Measurements from ENCODE around the gene PARVA.

DNA sequence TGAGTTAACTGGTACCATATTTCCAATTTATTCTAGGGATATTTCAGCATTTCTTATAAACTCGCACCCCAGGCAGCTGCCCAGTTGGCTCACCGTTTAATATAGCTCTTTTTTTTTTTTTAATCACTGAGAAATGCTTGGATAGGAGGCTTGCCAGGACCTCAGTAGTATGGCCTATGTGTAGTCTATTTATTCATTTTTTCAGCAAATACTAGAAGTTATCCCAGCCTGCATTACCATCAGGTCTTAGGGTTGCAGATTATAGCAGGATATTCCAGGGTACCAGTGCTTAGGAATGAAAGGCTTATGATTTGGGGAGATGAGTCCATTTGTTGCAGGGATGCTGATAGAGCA is 26.6 kb downstream of the PARVA start:
- TF ChIP-seq, protein P1, sequence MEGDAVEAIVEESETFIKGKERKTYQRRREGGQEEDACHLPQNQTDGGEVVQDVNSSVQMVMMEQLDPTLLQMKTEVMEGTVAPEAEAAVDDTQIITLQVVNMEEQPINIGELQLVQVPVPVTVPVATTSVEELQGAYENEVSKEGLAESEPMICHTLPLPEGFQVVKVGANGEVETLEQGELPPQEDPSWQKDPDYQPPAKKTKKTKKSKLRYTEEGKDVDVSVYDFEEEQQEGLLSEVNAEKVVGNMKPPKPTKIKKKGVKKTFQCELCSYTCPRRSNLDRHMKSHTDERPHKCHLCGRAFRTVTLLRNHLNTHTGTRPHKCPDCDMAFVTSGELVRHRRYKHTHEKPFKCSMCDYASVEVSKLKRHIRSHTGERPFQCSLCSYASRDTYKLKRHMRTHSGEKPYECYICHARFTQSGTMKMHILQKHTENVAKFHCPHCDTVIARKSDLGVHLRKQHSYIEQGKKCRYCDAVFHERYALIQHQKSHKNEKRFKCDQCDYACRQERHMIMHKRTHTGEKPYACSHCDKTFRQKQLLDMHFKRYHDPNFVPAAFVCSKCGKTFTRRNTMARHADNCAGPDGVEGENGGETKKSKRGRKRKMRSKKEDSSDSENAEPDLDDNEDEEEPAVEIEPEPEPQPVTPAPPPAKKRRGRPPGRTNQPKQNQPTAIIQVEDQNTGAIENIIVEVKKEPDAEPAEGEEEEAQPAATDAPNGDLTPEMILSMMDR (IDR thresholded peaks at IDR 0.05): no peak
- TF ChIP-seq CEBPB (IDR thresholded peaks at IDR 0.05): no peak
- TF ChIP-seq POLR2A (IDR thresholded peaks at IDR 0.05; ENCODE audit: low read length): no peak
- TF ChIP-seq EHMT2 (IDR thresholded peaks at IDR 0.05; ENCODE audit: low read depth): no peak
- TF ChIP-seq, protein P2, sequence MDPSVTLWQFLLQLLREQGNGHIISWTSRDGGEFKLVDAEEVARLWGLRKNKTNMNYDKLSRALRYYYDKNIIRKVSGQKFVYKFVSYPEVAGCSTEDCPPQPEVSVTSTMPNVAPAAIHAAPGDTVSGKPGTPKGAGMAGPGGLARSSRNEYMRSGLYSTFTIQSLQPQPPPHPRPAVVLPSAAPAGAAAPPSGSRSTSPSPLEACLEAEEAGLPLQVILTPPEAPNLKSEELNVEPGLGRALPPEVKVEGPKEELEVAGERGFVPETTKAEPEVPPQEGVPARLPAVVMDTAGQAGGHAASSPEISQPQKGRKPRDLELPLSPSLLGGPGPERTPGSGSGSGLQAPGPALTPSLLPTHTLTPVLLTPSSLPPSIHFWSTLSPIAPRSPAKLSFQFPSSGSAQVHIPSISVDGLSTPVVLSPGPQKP (IDR thresholded peaks at IDR 0.05; ENCODE audit: low read depth, low read length): no peak
- TF ChIP-seq POLR2AphosphoS2 (conservative IDR thresholded peaks at IDR 0.05; ENCODE audit: low read length): no peak

Measured in A549 (cell line).